T-helper 1 cell (primary cell): Measurements from ENCODE around the gene MKNK1.
A peak's percentile ranks its signal among the peaks of the same experiment; 100 is the strongest.

Experiments
- DNase-seq, 5 donors: peaks; one replicate each; pipeline ENCODE4 v3.0.0-alpha.2; 2012 to 2020

MKNK1 gene

DNA sequence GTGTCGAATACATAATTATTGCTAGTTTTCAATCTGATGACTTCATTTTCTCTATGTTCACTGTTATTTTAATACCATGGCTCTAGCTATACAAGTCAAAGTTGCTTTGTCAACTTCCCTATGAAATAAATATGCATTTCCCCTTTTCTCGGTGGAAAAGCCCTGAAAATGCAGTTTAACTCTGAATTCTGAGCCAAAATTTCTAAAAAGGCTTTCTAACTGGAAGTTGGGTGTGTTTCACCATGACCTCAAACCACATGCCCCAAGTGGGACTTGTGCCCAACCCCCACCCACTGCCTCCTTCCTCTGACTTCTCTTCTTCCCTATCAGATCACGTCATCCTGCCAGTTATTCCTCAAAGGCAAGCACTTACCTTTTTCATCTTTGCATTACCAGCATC, 8.9 kb downstream of the MKNK1 start:
- no peak for DNase-seq

DNA sequence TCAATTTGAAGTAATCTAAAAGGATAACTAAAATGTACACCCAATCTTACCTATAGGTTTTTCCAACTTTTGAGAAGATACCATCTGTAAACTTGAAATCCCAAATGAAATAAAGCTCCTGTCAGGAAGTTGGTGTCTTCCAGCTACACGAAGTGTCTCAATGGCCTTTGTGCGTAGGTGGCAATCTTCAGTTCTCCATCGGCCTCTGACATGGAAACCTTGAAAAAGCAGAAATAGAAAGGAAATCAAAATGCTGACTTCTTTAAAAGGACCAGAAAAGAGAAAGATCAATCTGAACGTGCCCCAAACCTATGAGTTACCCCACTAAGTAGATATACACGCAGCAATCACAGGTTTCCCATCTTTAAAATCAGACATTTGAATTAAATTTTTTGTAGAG, 10.0 kb downstream of the MKNK1 start:
- DNase-seq, result no peak

DNA sequence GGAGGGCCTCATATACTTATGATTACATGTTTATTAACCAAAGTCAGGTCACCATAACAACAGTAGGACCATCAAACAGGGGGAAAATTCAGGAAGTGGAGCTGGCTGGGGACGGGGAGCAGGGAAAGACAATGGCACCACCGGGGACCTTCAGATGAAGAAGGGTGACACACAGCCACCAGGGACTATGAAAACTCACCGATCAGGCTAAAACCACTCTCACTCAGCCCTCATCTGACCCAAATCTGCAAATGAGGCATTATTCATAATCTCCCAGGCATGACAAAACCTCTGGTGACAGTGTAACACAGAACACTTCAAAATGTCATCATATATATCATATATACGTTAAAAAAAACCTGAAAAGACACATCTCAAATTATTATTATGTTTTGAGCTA, 11.2 kb downstream of the MKNK1 start:
- DNase-seq, result no peak

DNA sequence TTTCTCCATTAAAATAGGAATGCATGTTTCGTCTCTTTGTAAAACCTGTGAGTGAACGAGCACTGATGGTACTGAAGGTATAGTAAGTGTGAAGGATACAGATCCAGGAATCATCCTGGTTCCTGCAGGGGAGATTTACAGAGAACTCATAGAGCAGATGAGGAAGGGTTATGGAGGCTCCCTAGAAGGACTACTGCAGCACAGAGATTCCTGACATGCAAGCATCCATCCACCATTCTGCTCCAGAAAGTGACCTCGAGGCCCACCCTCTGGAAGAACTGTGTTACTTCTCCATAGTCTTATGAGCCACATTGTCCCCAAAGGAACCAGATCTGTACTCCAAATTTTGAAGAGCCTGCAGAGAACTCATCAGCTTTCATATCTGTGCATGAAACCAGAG, 14.5 kb downstream of the MKNK1 start:
- no peak for DNase-seq

DNA sequence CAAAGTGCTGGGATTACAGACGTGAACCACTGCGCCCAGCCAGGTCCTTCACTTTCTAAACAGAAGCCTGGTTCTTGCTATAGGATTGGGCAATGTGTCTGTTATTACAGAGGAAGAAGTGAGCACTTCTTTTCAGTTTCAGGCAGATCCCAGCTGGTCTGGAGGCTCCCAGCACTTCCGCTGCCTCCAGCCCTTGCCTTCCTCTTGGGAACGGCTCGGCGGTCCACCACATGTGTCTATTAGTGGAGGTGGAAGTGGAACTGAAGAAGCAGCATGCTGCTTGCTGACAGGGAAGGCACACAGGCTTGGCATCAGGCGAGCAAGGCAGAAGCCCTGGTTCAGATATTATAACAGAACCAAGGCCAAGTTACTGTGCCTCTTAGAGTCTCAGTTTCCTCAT, 17.0 kb downstream of the MKNK1 start:
- no peak for DNase-seq

DNA sequence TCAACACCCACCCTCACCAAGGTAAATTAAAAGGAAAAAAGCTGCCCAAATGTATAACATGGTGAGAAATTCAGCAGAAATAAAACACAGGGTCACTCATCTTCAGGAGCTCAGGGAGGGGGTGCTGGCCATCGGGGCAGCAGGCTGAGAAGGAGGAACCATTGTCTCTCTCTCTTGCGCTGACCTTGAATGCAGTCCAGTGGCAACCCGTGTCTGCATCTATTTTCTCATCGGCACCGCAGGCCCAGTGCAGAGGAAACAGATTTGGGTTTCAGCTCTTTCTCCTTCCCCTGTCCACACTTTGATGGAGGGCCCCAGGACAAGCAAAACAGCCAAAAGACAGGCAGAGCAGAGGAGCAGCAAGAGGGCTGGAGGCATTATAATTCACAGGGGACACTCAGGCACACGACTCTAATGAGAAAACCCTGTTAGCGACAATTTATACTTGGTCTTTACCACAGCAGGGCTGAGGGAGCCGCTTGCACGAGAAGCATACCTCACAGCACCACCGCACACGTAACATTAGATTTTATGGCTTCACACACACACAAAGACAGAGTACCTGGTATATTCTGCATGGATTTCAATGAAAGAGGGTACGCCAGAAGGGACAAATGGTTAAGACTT, 18.6 kb downstream of the MKNK1 start:
- no peak for DNase-seq

DNA sequence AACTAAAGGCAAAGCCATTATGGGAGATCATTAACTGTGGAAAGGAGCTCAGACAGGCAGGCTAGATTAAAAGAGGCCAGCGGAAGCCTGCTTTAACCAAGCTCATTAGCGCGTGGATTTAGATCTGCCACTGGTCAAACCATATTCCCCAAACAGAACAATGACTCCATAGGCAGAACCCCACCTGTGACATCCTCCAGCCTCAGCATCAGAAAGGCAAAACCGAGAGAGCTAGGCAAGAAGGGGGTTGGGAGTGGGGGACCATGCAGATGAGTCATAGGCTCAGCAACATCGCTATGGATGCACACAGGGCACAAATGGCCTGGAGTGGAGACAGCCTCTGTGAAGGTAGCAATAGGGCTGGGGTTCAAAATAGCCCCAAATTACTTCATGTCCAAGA, 20.6 kb downstream of the MKNK1 start:
- no peak for DNase-seq

DNA sequence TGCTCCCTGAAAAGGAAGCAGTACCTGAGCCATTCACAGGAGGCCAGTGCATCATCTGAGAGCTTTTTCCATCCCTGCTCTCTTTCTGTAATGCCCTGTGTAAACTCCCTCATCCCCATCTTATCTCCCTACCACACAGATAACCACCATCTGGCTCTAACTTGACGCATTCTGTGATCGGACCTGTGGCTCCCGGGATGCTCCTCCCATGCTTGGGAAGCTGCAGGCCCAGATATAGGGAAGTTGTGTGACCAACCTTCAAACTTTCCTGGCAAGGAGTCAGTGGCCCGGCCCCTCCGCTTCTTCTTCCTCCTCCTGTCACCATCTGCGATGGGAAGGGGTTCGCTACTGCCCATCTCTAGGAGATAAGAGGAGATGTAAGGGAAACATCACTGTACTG, 21.1 kb downstream of the MKNK1 start:
- DNase-seq, result no peak

DNA sequence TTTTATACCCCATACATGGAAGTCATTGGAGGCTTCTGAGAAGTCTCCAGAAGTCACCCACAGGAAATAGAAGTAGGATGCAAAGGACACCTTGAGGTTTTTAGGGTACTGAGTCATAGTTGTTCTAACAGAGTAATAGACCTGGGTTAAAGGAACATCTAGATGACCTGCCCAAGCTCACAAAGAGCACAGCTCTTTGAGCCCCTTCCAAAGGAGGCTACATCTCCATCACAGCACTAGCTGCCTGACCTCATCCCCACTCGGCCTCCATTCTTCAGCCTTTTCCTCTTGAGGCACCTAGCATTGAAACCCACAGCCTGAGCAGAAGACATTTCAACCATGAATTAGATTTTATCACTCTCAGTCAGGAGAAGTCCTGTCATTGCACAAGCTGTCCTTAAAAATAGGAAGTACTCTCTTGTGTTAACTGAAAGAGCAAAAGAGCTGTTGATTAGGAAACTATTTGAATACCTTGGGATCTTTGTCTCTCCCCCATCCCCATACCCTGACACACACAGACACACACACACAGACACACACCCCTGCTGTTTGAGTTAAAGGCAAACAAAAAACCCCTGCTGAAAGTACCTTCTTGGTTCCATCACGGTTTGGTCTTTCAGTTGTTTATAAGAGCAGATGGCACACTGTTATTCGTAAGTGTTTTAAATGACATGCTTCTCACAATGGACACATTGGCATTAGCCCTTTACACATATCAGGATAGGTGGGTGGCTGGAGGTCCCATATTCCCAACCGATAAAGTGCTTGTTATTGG, 22.2 kb downstream of the MKNK1 start:
- peak in 1 of 5 donors; percentile 86 for DNase-seq

DNA sequence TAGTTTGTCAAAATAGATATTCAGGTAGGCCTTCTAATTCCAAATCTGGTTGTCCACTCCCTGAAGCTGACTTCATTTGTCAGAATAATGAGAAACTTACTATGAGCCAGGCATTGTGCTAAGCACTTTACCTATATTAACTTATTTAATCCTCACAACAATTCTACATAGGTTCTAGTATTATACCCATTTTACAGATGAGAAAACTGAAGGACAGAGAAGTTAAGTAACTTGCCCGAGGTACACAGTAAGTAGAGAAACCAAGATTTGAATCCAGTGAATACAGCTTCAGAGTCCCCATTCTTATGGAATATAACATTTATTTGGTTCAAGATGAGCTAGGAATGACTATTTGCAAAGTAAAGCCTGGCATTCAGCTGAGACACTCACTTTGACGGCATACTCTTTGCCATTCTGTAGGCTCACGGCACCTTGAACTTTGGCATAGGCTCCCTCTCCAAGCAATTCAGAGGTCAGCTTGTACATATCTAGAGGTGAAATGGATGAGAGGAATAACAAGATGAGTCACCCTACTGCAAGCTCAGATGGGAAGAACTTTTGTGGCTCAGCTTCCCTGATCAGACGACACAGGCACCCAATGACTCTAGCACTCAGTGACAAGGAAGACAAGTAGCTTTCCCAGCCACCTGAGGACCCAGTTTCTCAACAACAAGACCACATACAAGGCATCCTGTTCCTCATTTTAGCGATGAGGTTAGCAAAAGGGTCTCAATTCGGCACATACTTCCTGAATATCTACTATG, 23.7 kb downstream of the MKNK1 start:
- DNase-seq, result no peak

DNA sequence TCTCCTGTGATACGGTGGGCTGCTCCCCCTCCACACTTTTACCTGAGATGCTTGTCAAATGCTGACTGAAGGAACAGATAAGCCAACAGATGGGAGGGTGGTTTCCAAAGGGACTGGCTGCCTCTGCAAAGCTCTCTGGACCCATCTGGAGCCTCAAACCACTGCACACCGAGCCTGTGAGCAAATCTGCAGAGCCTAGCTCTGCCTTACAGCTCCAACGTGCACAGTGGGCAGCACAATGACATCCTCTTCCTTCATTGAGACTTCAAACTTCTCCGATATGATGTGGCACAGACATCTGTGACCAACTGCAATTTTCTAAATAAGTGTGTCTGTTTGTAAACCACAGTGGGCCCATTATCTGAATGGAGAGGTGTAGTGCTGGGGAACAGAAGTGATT, 26.4 kb downstream of the MKNK1 start:
- peak in 1 of 5 donors; percentile 48 for DNase-seq

DNA sequence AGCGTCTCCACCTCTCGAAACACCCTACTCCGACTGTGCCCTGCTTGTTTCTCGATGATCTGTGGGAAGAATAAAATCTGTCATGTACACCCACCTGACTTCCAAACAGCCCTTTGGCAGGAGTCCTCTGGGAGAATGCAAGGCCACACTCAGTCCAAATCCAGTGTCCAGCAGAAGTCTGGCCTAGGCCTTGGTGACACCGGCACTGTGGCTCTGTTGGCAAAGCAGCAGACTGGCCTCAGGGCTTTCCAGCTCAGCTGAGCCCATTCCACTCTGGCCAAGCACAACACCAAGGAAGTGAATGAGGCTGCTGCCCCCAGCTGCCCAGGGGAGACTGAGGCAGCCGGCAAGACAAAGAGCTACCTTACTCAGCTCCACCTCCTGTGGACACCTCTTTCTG, 27.5 kb downstream of the MKNK1 start:
- no peak for DNase-seq

DNA sequence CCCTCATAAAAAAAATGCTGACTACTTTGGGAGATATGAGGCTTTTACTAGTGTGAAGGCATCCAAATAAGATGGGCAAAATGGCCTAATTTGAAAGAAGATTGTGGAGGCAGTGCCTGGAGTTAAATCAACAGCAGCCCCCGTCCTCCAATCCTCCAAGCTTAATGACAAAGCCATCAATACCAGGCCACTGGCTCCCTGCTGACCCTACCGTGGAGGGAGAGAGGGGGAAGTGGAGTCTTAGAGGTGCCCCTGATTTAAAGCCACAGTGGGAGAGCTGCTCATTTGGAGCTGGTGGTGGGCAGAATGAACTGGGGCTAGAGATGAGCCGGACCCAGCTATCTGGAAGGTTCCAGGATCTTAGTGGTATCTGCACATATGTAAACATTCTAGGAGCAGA, 28.3 kb downstream of the MKNK1 start:
- no peak for DNase-seq

DNA sequence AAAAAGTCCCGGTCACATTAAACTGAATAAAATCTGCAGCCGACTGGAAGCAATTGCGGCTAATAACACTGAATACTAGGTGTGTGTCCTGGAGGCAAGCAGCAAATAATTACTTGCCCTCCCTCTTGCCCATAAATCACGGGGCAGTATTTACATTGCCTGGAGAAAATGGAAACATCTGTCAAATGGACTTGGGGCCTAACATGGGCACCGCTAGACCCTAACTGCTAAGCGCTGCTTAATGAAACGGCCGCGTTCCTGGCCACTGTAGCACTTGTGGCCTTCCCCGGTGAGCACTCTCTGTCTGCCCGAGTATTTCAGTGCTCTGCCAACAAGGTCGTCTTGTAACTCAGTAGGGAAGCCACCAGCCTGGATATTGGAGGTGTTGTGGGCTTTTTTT, 28.8 kb downstream of the MKNK1 start:
- no peak for DNase-seq

DNA sequence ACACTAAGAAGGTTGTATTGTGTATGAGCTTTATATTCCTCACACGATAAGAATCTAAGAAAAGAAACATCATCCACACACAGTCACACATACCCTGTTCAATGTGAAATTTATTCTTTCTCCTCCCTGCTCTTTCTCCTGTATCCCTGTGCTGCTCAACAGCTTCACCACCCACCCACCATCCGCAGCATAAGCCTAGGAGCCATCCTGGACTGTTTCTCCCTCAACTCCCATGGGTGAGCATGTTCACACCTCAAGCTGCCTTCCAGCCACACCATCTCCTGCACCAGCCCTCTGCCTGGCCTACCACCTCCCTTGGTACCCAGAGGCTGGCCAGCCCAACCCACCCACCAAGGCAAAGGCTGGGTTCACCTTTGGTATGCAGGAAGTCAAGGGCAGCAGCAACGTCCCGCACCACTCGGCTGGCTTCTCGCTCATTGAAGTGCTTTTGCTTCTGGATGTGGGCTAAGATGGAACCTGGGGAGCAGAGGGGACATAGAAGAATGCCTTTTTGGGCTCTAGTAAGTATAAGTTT, 32.3 kb downstream of the MKNK1 start:
- no peak for DNase-seq

DNA sequence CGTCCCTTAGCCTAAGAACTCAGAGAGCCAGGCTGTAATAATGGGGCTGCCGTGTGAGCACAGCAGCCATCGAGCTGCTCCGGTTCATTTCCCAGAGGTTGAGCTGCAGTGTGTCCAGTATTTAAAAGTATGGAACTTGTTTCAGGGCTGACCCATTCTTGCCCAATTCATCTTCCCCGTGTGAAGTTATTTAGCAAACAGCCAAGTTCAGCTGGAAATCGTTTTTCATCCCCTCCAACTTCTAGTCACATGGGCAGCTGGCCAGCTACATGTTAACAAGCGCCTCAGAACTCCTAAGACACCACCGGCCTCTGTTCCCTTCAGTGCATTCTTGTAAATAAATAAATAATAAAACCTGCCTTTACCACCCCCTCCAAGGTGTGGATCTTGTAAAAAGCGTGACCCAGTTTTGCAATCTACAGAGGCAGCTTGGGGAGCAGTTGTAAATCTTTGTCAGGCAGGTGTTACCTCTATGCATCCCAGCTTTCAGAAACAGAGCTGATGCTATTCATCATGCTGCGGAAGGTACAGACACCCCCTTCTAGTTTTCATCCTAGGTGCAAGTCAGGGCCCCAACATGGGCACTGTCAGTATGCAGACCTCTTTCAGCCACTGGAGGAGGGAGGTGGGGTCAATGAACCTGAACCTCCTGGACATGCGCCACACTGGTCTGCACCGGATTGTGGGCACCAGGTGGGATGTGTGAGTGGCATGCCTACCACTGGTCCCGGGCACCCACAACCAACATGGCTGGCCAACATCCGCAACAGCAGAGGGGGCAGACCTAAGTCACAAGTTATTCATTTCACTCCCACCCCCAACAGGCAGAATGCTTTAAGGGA, 34.0 kb downstream of the MKNK1 start:
- DNase-seq, result no peak

DNA sequence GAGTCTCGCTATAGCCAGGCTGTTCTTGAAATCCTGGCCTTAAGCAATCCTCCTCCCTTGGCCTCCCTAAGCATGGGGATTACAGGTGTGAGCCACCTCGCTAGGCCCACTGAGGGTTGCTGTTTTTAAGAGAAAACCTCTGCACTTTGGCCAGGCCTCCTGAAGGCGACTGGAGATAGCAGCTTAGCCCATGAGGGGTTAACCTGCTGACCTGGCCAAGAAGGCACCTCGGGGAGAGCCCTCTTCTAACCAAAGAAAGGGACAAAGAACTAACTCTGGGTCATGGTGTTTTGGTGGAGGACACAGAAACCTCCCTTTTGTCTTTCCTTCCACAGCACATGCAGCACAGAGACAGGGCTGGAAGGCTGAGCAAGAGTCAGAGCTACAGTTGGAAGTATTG, 35.0 kb downstream of the MKNK1 start:
- no peak for DNase-seq

DNA sequence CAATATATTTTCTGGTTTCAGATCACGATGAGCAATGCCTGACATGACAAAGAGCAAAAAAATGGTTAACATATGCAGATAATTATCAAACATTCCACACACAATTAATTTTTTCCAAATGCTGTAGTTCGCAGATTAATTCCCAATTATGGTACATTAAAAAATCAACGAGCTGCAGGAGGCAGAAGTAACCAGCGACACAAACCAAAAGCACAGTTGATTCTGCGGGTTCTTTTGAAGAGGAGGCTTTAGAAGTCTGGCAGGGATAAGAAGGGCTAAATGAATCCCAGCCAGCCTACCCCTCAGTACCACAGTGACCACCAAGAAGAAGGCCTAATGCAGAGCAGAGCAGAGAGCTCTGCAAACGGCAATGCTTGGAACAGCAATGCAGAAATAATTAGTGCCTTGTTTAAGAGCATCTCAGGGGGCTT, 35.6 kb downstream of the MKNK1 start:
- no peak for DNase-seq

DNA sequence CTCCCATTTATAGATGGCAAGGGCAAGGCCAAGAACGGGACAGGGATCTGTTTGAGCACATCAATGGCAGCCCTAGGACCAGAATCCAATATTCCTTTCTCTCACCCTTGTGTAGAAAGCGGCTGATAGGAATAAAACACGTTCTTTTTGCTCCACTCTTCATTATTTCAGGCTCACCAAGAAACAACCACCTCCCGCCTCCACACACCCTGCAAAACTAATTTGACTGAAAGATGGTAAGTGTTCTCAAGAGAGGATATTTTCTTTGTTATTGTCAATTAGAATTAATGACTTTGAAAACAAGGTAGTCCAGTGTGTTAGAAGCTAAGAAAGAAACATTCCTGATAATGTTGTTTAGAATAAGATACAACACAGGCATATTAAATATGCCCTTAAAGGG, 40.7 kb downstream of the MKNK1 start:
- no peak for DNase-seq

DNA sequence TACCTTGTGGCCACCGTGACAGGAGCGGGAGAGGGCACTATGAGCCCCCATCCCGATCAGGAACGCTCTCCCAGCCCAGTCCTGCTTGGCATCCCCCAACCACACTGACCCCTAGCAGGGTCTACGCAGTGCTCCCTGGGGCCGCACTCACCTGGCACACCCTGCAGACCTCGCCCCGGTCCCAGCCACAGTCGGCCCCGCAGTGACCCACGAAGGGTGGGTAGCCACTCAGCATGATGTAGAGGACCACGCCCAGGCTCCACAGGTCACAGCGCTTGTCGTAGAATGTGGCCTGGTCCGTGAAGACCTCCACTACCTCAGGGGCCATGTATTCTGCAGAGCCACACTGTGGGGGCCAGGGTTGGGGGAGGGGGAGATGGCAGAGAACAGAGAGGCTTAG, 41.6 kb downstream of the MKNK1 start:
- DNase-seq, result no peak

DNA sequence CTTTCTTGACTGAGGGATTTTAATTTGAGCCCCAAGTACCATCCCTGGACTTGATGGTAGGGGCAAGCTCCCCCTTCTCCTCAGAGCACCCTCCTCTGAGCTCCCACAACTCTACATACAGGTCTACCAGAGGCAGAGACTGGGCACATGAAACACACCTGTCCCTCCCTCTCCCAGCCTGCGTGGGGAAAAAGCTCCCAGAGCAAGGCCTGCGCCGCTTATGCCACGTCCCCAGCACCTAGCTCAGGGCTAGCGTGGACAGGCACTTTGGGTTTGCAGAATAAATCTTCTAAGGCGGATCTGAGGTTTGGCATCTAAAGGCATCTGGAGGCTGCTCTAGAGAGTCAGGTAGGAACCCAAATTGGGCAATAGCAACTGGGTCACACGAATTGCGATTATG, 45.1 kb downstream of the MKNK1 start:
- no peak for DNase-seq

DNA sequence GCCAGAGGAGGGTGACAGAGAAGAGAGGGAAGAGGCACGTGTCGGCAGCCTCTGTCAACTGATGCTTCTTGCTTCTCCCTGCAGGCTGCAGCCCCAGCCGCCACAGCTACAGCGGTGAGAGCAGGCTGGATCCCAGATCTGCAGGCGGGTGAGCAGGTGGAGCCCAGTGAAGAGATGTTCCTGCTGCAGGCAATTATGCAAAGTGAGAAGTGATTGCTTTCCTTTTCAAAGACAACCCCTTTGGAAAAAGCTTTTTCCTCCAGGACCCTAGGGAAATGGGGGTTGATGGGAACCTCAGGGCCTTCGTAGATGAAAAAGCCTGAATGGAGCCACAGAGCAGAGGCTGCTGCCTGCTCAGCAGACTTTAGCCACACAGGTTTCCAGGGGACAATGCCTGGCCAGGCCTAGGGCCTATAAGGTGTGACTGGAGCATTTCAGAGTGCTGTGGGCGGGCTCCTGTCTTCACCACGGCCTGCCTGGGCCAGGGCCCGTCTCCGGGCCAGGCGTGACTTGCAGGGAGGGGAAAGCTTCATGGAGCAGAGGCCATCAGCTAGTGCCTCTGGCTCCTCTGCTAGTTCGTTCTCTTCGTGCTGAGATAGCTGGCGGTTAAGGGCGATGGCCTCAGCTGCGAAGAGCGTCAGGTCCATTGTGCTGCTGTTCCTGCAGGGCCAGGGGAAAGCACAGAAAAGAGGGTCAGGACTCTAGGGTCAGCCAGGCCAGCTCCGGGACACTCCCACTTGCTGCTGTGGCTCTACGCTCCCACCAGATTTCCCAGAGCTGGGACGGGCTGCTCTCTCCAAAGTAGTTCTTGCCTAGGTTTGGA, 45.7 kb downstream of the MKNK1 start:
- no peak for DNase-seq
